ENCODE measurements around the gene PRDM16.

GRCh38 chr1:3073489-3074296, 4.7 kb downstream of the PRDM16 start:
- TF ChIP-seq, protein P1, sequence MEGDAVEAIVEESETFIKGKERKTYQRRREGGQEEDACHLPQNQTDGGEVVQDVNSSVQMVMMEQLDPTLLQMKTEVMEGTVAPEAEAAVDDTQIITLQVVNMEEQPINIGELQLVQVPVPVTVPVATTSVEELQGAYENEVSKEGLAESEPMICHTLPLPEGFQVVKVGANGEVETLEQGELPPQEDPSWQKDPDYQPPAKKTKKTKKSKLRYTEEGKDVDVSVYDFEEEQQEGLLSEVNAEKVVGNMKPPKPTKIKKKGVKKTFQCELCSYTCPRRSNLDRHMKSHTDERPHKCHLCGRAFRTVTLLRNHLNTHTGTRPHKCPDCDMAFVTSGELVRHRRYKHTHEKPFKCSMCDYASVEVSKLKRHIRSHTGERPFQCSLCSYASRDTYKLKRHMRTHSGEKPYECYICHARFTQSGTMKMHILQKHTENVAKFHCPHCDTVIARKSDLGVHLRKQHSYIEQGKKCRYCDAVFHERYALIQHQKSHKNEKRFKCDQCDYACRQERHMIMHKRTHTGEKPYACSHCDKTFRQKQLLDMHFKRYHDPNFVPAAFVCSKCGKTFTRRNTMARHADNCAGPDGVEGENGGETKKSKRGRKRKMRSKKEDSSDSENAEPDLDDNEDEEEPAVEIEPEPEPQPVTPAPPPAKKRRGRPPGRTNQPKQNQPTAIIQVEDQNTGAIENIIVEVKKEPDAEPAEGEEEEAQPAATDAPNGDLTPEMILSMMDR (conservative IDR thresholded peaks at IDR 0.05 in 1 of 2, IDR thresholded peaks at IDR 0.05 in 1 of 2; ENCODE audit: extremely low read depth in 1 of 2, insufficient read depth in 1 of 2, low read depth in 1 of 2, low read length in 2 of 2): no peak
- TF ChIP-seq EZH2 (IDR thresholded peaks at IDR 0.05; ENCODE audit: borderline replicate concordance, low read length): no peak
